Calu3 (cell line): ENCODE results near the gene KRT73. TPM values are rescaled to one million over a fixed set of nuclear protein-coding genes. Genes with fewer than 3 reads are reported as not detected.

Source experiments
- BruUV-seq: library from RNA; stranded (reverse); fragments of 400-500 nt; replicated peaks from 2 replicates; lab custom pipeline; 2021; lab: Mats Ljungman, UMichigan
- CTCF ChIA-PET: fragments of 300-600 bp; sonication (Branson Sonifier 250); formaldehyde crosslinking; loops from one replicate; lab custom pipeline; 2022; ENCODE audit warnings: antibody characterized with exemption; lab: Charles Lee
- DNase-seq: peaks from one replicate; pipeline ENCODE4 v3.0.0; 2022
- H3K27ac Mint-ChIP-seq: one replicate; pipeline ENCODE4 v1.8.0; 2022; ENCODE audit warnings: mixed read lengths; ENCODE audit not compliant: unreplicated experiment
- H3K27me3 Mint-ChIP-seq: one replicate; pipeline ENCODE4 v1.8.0; 2022; ENCODE audit warnings: mixed read lengths; ENCODE audit not compliant: unreplicated experiment
- H3K36me3 Mint-ChIP-seq: one replicate; pipeline ENCODE4 v1.8.0; 2022; ENCODE audit warnings: mild to moderate bottlenecking, moderate library complexity, mixed read lengths; ENCODE audit not compliant: insufficient read depth, unreplicated experiment
- H3K4me1 Mint-ChIP-seq: one replicate; pipeline ENCODE4 v1.8.0; 2022; ENCODE audit warnings: mild to moderate bottlenecking, low read depth, mixed read lengths; ENCODE audit not compliant: unreplicated experiment
- H3K4me3 Mint-ChIP-seq: one replicate; pipeline ENCODE4 v1.8.0; 2022; ENCODE audit warnings: mild to moderate bottlenecking, low read depth, moderate library complexity, mixed read lengths; ENCODE audit not compliant: unreplicated experiment
- H3K9me3 Mint-ChIP-seq: one replicate; pipeline ENCODE4 v1.8.0; 2022; ENCODE audit warnings: low read depth, mixed read lengths; ENCODE audit not compliant: unreplicated experiment
- CTCF ChIP-seq: fragments of 200-600 bp; IDR thresholded peaks from one replicate; pipeline ENCODE4 v1.8.0; 2022; ENCODE audit warnings: antibody characterized with exemption; ENCODE audit not compliant: unreplicated experiment
- intact Hi-C: fragments of 100-400 bp; cut with micrococcal nuclease; formaldehyde crosslinking; loops from one replicate; pipeline ENCODE4 v1.10.0; 2022; ENCODE audit not compliant: unreplicated experiment
- total RNA-seq: library from RNA; stranded (reverse); gene quantifications from 2 replicates; pipeline ENCODE4 v1.2.3, GENCODE V29; 2022

The KRT73 gene
- total RNA-seq, 1 experiment from 2014 or later, result not detected

- no peaks in the 10 kb centered on the region for H3K4me1 Mint-ChIP-seq
- TF ChIP-seq CTCF, result no peak
- H3K27me3 Mint-ChIP-seq, result peaks cover 100% of the 10 kb centered on the region
- no peaks in the 10 kb centered on the region for H3K36me3 Mint-ChIP-seq
- H3K9me3 Mint-ChIP-seq, result no peaks in the 10 kb centered on the region
- intact Hi-C loops, result no loop called here
- H3K27ac Mint-ChIP-seq, result no peak overlapping the region
- DNase-seq, result no peak
- BruUV-seq, result no TSS peak
- H3K4me3 Mint-ChIP-seq, result no peak overlapping the region
- CTCF ChIA-PET, result no interaction called here
Observed at GRCh38 chr12:52613384-52614030, 4.9 kb downstream of the KRT73 start.

GRCh38 chr12:52612431-52613383 is 5.7 kb downstream of the KRT73 start:
- H3K27me3 Mint-ChIP-seq, result peaks cover 100% of the 10 kb centered on the region
- intact Hi-C loops, result no loop called here
- H3K9me3 Mint-ChIP-seq, result no peaks in the 10 kb centered on the region
- TF ChIP-seq CTCF, result no peak
- no TSS peak for BruUV-seq
- H3K27ac Mint-ChIP-seq, result no peak overlapping the region
- CTCF ChIA-PET, result no interaction called here
- H3K36me3 Mint-ChIP-seq, result no peaks in the 10 kb centered on the region
- no peak overlapping the region for H3K4me3 Mint-ChIP-seq
- no peaks in the 10 kb centered on the region for H3K4me1 Mint-ChIP-seq
- DNase-seq, result no peak

GRCh38 chr12:52611080-52611468 is 7.3 kb downstream of the KRT73 start:
- no peak overlapping the region for H3K4me3 Mint-ChIP-seq
- intact Hi-C loops, result no loop called here
- no peaks in the 10 kb centered on the region for H3K4me1 Mint-ChIP-seq
- H3K36me3 Mint-ChIP-seq, result no peaks in the 10 kb centered on the region
- CTCF ChIA-PET, result no interaction called here
- H3K9me3 Mint-ChIP-seq, result no peaks in the 10 kb centered on the region
- peaks cover 100% of the 10 kb centered on the region for H3K27me3 Mint-ChIP-seq
- TF ChIP-seq CTCF, result no peak
- no peak overlapping the region for H3K27ac Mint-ChIP-seq
- no TSS peak for BruUV-seq
- no peak for DNase-seq

- no peak overlapping the region for H3K4me3 Mint-ChIP-seq
- H3K9me3 Mint-ChIP-seq, result no peaks in the 10 kb centered on the region
- BruUV-seq, result no TSS peak
- H3K4me1 Mint-ChIP-seq, result no peaks in the 10 kb centered on the region
- no peak for TF ChIP-seq CTCF
- no peak overlapping the region for H3K27ac Mint-ChIP-seq
- CTCF ChIA-PET, result no interaction called here
- no peak for DNase-seq
- H3K36me3 Mint-ChIP-seq, result no peaks in the 10 kb centered on the region
- intact Hi-C loops, result no loop called here
- H3K27me3 Mint-ChIP-seq, result peaks cover 90% of the 10 kb centered on the region
Observed at GRCh38 chr12:52608826-52609630, 9.3 kb downstream of the KRT73 start.
